GM18867 (cell line): ENCODE results near the gene SEC11C.

ENCODE experiments used
- ATAC-seq: cut with Tn5 transposase; IDR thresholded peaks from one replicate; pipeline ENCODE4 v1.9.1; 2021; ENCODE audit warnings: mild to moderate bottlenecking, moderate library complexity; ENCODE audit not compliant: unreplicated experiment

Gene SEC11C

GRCh38 chr18:59144483-59144882 lies 4.8 kb downstream of the SEC11C start:
- ATAC-seq = no peak

- ATAC-seq = no peak
Observed at GRCh38 chr18:59145055-59145454, 5.4 kb downstream of the SEC11C start.

- no peak for ATAC-seq
Observed at GRCh38 chr18:59148192-59148591, 8.5 kb downstream of the SEC11C start.

- no peak for ATAC-seq
Observed at GRCh38 chr18:59149007-59149406, 9.3 kb downstream of the SEC11C start.

GRCh38 chr18:59149416-59149815 lies 9.7 kb downstream of the SEC11C start:
- no peak for ATAC-seq

- no peak for ATAC-seq
Observed at GRCh38 chr18:59150236-59150635, 10.6 kb downstream of the SEC11C start.

- ATAC-seq = no peak
Observed at GRCh38 chr18:59155153-59155552, 15.5 kb downstream of the SEC11C start.

GRCh38 chr18:59156316-59156715 lies 16.6 kb downstream of the SEC11C start:
- no peak for ATAC-seq

GRCh38 chr18:59159265-59159664 lies 19.6 kb downstream of the SEC11C start:
- ATAC-seq = no peak

- no peak for ATAC-seq
Observed at GRCh38 chr18:59159986-59160385, 20.3 kb downstream of the SEC11C start.

- ATAC-seq = no peak
Observed at GRCh38 chr18:59172664-59173249, 33.1 kb downstream of the SEC11C start.

- no peak for ATAC-seq
Observed at GRCh38 chr18:59177485-59177884, 37.8 kb downstream of the SEC11C start.

GRCh38 chr18:59180150-59180845 lies 40.6 kb downstream of the SEC11C start:
- ATAC-seq = no peak

GRCh38 chr18:59182673-59183072 lies 43.0 kb downstream of the SEC11C start:
- no peak for ATAC-seq

- ATAC-seq = no peak
Observed at GRCh38 chr18:59189008-59189407, 49.3 kb downstream of the SEC11C start.

GRCh38 chr18:59189746-59190145 lies 50.1 kb downstream of the SEC11C start:
- no peak for ATAC-seq

- no peak for ATAC-seq
Observed at GRCh38 chr18:59196161-59196725, 56.6 kb downstream of the SEC11C start.

GRCh38 chr18:59197636-59198035 lies 58.0 kb downstream of the SEC11C start:
- ATAC-seq = no peak

- no peak for ATAC-seq
Observed at GRCh38 chr18:59198215-59198614, 58.5 kb downstream of the SEC11C start.

- ATAC-seq = no peak
Observed at GRCh38 chr18:59200787-59201186, 61.1 kb downstream of the SEC11C start.

GRCh38 chr18:59202258-59202820 lies 62.7 kb downstream of the SEC11C start:
- ATAC-seq = no peak

GRCh38 chr18:59207506-59207905 lies 67.8 kb downstream of the SEC11C start:
- no peak for ATAC-seq
